CD4-positive, alpha-beta T cell (primary cell): ENCODE results near the gene DCDC2. TPM values are rescaled to one million over a fixed set of nuclear protein-coding genes. Genes with fewer than 3 reads are reported as not detected.

Experiments used
- ATAC-seq: fragments of 200-7000 bp; cut with Tn5 transposase; one replicate; pipeline ENCODE4 v1.10.0; 2022; ENCODE audit warnings: mild to moderate bottlenecking; ENCODE audit not compliant: poor library complexity
- CTCF ChIA-PET: fragments of 350-600 bp; sonication (Branson Sonifier 250); formaldehyde crosslinking; loops from one replicate; lab custom pipeline; 2021; ENCODE audit warnings: antibody characterized with exemption, inconsistent platforms; lab: Charles Lee
- POLR2A ChIA-PET: fragments of 350-600 bp; sonication (Branson Sonifier 250); formaldehyde crosslinking; loops from one replicate; lab custom pipeline; 2021; ENCODE audit warnings: antibody characterized with exemption, inconsistent platforms; lab: Charles Lee
- DNase-seq, 14 experiments: peaks; one replicate each; pipeline ENCODE4 v3.0.0-alpha.2; 2013 to 2020; ENCODE audit warnings: mixed read lengths in 2 of 14
- H3K27ac ChIP-seq, 2 donors: one replicate each; pipeline versions ENCODE4 v1.5.1 to v1.7.0; 2013; ENCODE audit warnings: low read length in 2 of 2, low read depth in 1 of 2, mild to moderate bottlenecking in 1 of 2
- H3K27me3 ChIP-seq, 2 experiments: 1 replicate in 1 of 2; 2 replicates in 1 of 2; pipeline versions ENCODE4 v1.6.1 to v1.7.0; 2013; ENCODE audit warnings: low read length in 2 of 2, control low read depth in 1 of 2, mild to moderate bottlenecking in 1 of 2, moderate library complexity in 1 of 2; ENCODE audit not compliant: insufficient read depth in 2 of 2, control insufficient read depth in 1 of 2
- H3K36me3 ChIP-seq: one replicate; pipeline ENCODE4 v1.6.1; 2013; ENCODE audit warnings: low read length, control low read depth; ENCODE audit not compliant: insufficient read depth
- H3K4me1 ChIP-seq: one replicate; pipeline ENCODE4 v1.6.1; 2013; ENCODE audit warnings: low read length, control low read depth; ENCODE audit not compliant: insufficient read depth
- H3K4me3 ChIP-seq: one replicate; pipeline ENCODE4 v1.5.1; 2013; ENCODE audit warnings: mild to moderate bottlenecking, low read length, moderate library complexity
- H3K9me3 ChIP-seq, 2 experiments: 1 replicate in 1 of 2; 2 replicates in 1 of 2; pipeline versions ENCODE4 v1.6.1 to v1.7.0; 2013; ENCODE audit warnings: low read length in 2 of 2, mild to moderate bottlenecking in 2 of 2, control low read depth in 1 of 2, moderate library complexity in 1 of 2; ENCODE audit not compliant: control insufficient read depth in 1 of 2, insufficient read depth in 1 of 2
- H3K27ac Mint-ChIP-seq: one replicate; pipeline ENCODE4 v1.8.0; 2020; ENCODE audit warnings: mixed read lengths
- H3K27me3 Mint-ChIP-seq: one replicate; pipeline ENCODE4 v1.8.0; 2021; ENCODE audit warnings: mixed read lengths
- H3K36me3 Mint-ChIP-seq: one replicate; pipeline ENCODE4 v1.8.0; 2021; ENCODE audit warnings: low read depth, mixed read lengths
- H3K4me1 Mint-ChIP-seq: one replicate; pipeline ENCODE4 v1.8.0; 2021; ENCODE audit warnings: low read depth, mixed read lengths
- H3K4me3 Mint-ChIP-seq: one replicate; pipeline ENCODE4 v1.8.0; 2020; ENCODE audit warnings: mild to moderate bottlenecking, mixed read lengths
- H3K9me3 Mint-ChIP-seq: one replicate; pipeline ENCODE4 v1.8.0; 2020; ENCODE audit warnings: mixed read lengths
- CTCF ChIP-seq: fragments of 200-600 bp; IDR thresholded peaks from one replicate; pipeline ENCODE4 v1.8.0; 2022; ENCODE audit warnings: antibody characterized with exemption, mild to moderate bottlenecking
- intact Hi-C, 2 experiments: fragments of 100-400 bp; cut with DNase I in 1 of 2; cut with micrococcal nuclease in 1 of 2; formaldehyde crosslinking; loops; one replicate each; pipeline versions ENCODE4 v1.15.1 to v1.9.0; 2023 to 2025; cut with DNase I, micrococcal nuclease
- total RNA-seq, 174 experiments: library from RNA in 2 of 174; stranded (reverse) in 2 of 174; gene quantifications; one replicate each; pipeline ENCODE4 v1.2.3 and lab custom pipeline; 2021 to 2026

The DCDC2 gene
- total RNA-seq, 2 experiments from 2014 or later = 0.05 TPM; not detected in 1

- Mint-ChIP-seq H3K9me3 (no peaks in the 10 kb centered on the region), H3K4me1 (no peaks in the 10 kb centered on the region), H3K27ac (no peak overlapping the region), H3K4me3 (no peak overlapping the region), H3K36me3 (no peaks in the 10 kb centered on the region), H3K27me3 (peaks cover 57% of the 10 kb centered on the region)
- ChIA-PET POLR2A (no interaction called here), CTCF (interaction anchor here (0.8 kb wide), 1 partner anchor 22 kb away, joined by 3 read pairs; no protein-coding TSS in a partner anchor)
- no peaks in the 10 kb centered on the region for H3K9me3 ChIP-seq
- H3K27me3 ChIP-seq = no peaks in the 10 kb centered on the region
- intact Hi-C loops = no loop called here
- TF ChIP-seq CTCF = no peak
- H3K36me3 ChIP-seq = no peaks in the 10 kb centered on the region
- H3K27ac ChIP-seq = no peak overlapping the region
- DNase-seq (no peak), ATAC-seq (no peak)
- no peaks in the 10 kb centered on the region for H3K4me1 ChIP-seq
- H3K4me3 ChIP-seq = no peak overlapping the region
Observed at GRCh38 chr6:24223115-24223919, 134.5 kb downstream of the DCDC2 start.

- POLR2A ChIA-PET = no interaction called here
- no peaks in the 10 kb centered on the region for H3K9me3 Mint-ChIP-seq
Observed at GRCh38 chr6:24219670-24220069, 138.2 kb downstream of the DCDC2 start.

GRCh38 chr6:24214984-24215383 lies 142.9 kb downstream of the DCDC2 start:
- intact Hi-C loops = no loop called here
- no peaks in the 10 kb centered on the region for H3K9me3 Mint-ChIP-seq
- H3K4me3 ChIP-seq = no peak overlapping the region
- ChIA-PET CTCF (no interaction called here), POLR2A (no interaction called here)
- H3K4me1 ChIP-seq = no peaks in the 10 kb centered on the region
- H3K4me1 Mint-ChIP-seq = no peaks in the 10 kb centered on the region
- no peak for ATAC-seq
- H3K36me3 Mint-ChIP-seq = no peaks in the 10 kb centered on the region
- H3K27me3 ChIP-seq = peaks cover 0 to 3% of the 10 kb centered on the region in 2 experiments
- no peak for TF ChIP-seq CTCF
- H3K27me3 Mint-ChIP-seq = peaks cover 12% of the 10 kb centered on the region
- no peak overlapping the region for H3K27ac ChIP-seq
- DNase-seq = no peak
- H3K9me3 ChIP-seq = no peaks in the 10 kb centered on the region
- no peak overlapping the region for H3K27ac Mint-ChIP-seq
- no peak overlapping the region for H3K4me3 Mint-ChIP-seq
- H3K36me3 ChIP-seq = no peaks in the 10 kb centered on the region

More at GRCh38 chr6:24219670-24220069, 138.2 kb downstream of the DCDC2 start:
- H3K27ac ChIP-seq = no peak overlapping the region
- no peaks in the 10 kb centered on the region for H3K4me1 ChIP-seq
- Mint-ChIP-seq H3K27ac (no peak overlapping the region), H3K4me3 (no peak overlapping the region), H3K27me3 (peaks cover 27% of the 10 kb centered on the region), H3K4me1 (no peaks in the 10 kb centered on the region), H3K36me3 (no peaks in the 10 kb centered on the region)
- DNase-seq (no peak), ATAC-seq (no peak)
- no peaks in the 10 kb centered on the region for H3K36me3 ChIP-seq
- no peaks in the 10 kb centered on the region for H3K9me3 ChIP-seq
- peaks cover 0 to 3% of the 10 kb centered on the region in 2 experiments for H3K27me3 ChIP-seq
- CTCF ChIA-PET = no interaction called here
- TF ChIP-seq CTCF = no peak
- intact Hi-C loops = no loop called here
- no peak overlapping the region for H3K4me3 ChIP-seq
